ENCODE data around the gene ALDH5A1. TPM values are rescaled to one million over a fixed set of nuclear protein-coding genes. Genes with fewer than 3 reads are reported as not detected.

Gene ALDH5A1
- total and polyA plus RNA-seq, 7 donors: 2.4 to 5.0 (median 2.8) TPM

- TF ChIP-seq POLR2A (IDR thresholded peaks at IDR 0.05) (no peak), CTCF (IDR thresholded peaks at IDR 0.05) (no peak), POLR2AphosphoS5 (IDR thresholded peaks at IDR 0.05) (no peak), EP300 (IDR thresholded peaks at IDR 0.05) (no peak)
- WGBS, 2 donors: 97% methylated on average over 9 of the region's 9 CpGs
Measured at GRCh38 chr6:24565196-24565595, 70.4 kb downstream of the ALDH5A1 start.

DNA sequence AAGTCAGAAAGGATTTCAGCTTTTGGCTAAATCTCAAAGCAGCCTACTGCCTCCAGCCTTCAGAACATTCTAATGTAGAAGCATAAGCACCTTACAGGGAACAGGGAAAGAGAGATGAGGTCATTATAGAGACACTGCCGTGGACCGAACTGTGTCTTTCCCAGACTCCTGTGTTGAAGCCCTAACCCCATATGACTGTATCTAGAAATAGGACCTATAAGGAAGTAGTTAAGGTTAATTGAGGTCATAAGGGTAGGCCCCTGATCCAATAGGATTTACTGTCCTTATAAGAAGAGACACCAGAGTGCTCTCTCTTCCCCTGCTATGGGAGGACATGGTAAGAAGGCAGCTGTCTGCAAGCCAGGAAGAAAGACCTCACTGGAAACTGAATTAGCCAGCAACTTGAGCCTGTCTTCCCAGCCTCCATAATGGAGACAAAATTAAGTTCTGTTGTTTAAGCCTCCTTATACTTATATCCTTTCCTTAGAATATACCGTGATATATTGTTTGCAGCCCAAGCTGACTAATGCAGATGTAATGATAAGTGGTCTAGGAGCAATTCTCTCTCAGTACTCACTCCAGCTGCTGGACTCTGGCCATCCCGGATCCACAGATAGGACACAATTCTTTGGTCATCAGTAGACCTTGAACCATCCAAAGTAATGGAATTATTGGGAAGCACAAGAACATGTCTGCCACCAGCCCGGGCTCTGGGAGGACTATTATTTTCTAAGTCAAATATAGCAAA, 71.4 kb downstream of the ALDH5A1 start:
- H3K27me3 ChIP-seq: no peaks in the 10 kb centered on the region
- no peak for DNase-seq
- 70 to 85% methylated on average over 5 of the region's 5 CpGs for WGBS, 2 donors
- intact Hi-C loops (cut with DNase I): no loop called here
- H3K9me3 ChIP-seq: no peaks in the 10 kb centered on the region
- H3K4me1 ChIP-seq: no peaks in the 10 kb centered on the region
- no peak for TF ChIP-seq POLR2AphosphoS5 (IDR thresholded peaks at IDR 0.05)
- no peak for TF ChIP-seq EP300 (IDR thresholded peaks at IDR 0.05)
- no peak for TF ChIP-seq POLR2A (IDR thresholded peaks at IDR 0.05)
- no peaks in the 10 kb centered on the region for H3K36me3 ChIP-seq
- no peak overlapping the region for H3K4me3 ChIP-seq
- H3K27ac ChIP-seq: no peak overlapping the region

More at GRCh38 chr6:24565196-24565595, 70.4 kb downstream of the ALDH5A1 start:
- no peak for DNase-seq
- no peaks in the 10 kb centered on the region for H3K36me3 ChIP-seq
- no peak overlapping the region for H3K4me3 ChIP-seq
- no peaks in the 10 kb centered on the region for H3K9me3 ChIP-seq
- H3K27ac ChIP-seq: no peak overlapping the region
- H3K4me1 ChIP-seq: no peaks in the 10 kb centered on the region
- H3K27me3 ChIP-seq: no peaks in the 10 kb centered on the region
- intact Hi-C loops (cut with DNase I): no loop called here

- intact Hi-C loops (cut with DNase I): no loop called here
- Histone ChIP-seq H3K4me1 (no peaks in the 10 kb centered on the region), H3K4me3 (no peak overlapping the region), H3K27me3 (no peaks in the 10 kb centered on the region), H3K27ac (no peak overlapping the region), H3K9me3 (no peaks in the 10 kb centered on the region), H3K36me3 (no peaks in the 10 kb centered on the region)
- WGBS, 2 donors: 28 to 59% methylated on average over 4 of the region's 4 CpGs
- DNase-seq: no peak
- no peak for TF ChIP-seq CTCF (IDR thresholded peaks at IDR 0.05)
- TF ChIP-seq POLR2A (IDR thresholded peaks at IDR 0.05): no peak
- TF ChIP-seq EP300 (IDR thresholded peaks at IDR 0.05): no peak
- no peak for TF ChIP-seq POLR2AphosphoS5 (IDR thresholded peaks at IDR 0.05)
Measured at GRCh38 chr6:24568683-24569082, 73.9 kb downstream of the ALDH5A1 start.

DNA sequence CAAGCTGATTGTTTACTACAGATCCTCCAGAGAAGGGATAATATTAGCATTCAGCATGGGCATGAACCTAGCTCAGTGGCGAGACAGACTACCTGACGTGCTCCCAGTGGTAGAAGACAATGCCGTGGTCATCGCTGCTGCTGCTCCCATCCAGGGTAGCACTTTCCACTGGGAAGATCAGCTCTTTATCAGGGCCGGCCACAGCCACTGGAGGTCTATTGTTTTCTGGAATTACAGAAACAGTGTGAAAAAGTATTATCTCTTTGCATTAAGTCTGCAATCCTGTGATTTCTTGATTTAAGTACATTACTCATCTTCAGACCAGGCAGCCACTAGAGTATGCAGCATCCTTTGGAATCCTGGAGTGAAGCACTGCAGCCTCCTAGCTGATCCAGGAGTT, 75.0 kb downstream of the ALDH5A1 start:
- Histone ChIP-seq H3K27ac (no peak overlapping the region), H3K4me1 (no peaks in the 10 kb centered on the region), H3K9me3 (no peaks in the 10 kb centered on the region), H3K4me3 (no peak overlapping the region), H3K36me3 (no peaks in the 10 kb centered on the region), H3K27me3 (no peaks in the 10 kb centered on the region)
- DNase-seq: no peak
- intact Hi-C loops (cut with DNase I): no loop called here
- WGBS, 2 donors: 95 to 96% methylated on average over 5 of the region's 5 CpGs
- no peak for TF ChIP-seq EP300 (IDR thresholded peaks at IDR 0.05)
- no peak for TF ChIP-seq POLR2AphosphoS5 (IDR thresholded peaks at IDR 0.05)
- no peak for TF ChIP-seq CTCF (IDR thresholded peaks at IDR 0.05)
- no peak for TF ChIP-seq POLR2A (IDR thresholded peaks at IDR 0.05)

- H3K9me3 ChIP-seq: no peaks in the 10 kb centered on the region
- no peaks in the 10 kb centered on the region for H3K36me3 ChIP-seq
- no peak overlapping the region for H3K4me3 ChIP-seq
- H3K4me1 ChIP-seq: no peaks in the 10 kb centered on the region
- no peak for DNase-seq
- H3K27me3 ChIP-seq: no peaks in the 10 kb centered on the region
- TF ChIP-seq CTCF (IDR thresholded peaks at IDR 0.05): no peak
- TF ChIP-seq POLR2AphosphoS5 (IDR thresholded peaks at IDR 0.05): no peak
- TF ChIP-seq POLR2A (IDR thresholded peaks at IDR 0.05): no peak
- TF ChIP-seq EP300 (IDR thresholded peaks at IDR 0.05): no peak
- intact Hi-C loops (cut with DNase I): no loop called here
- no peak overlapping the region for H3K27ac ChIP-seq
- WGBS, 2 donors: 92 to 94% methylated on average over 6 of the region's 6 CpGs
Measured at GRCh38 chr6:24571361-24571760, 76.6 kb downstream of the ALDH5A1 start.

All from sigmoid colon (tissue), 7 donors.